Heart left ventricle (tissue), 13 donors: ENCODE data around the gene NTMT1.

ENCODE experiments used
- POLR2A ChIP-seq, 2 donors: fragments of 450-650 bp; IDR thresholded peaks; one replicate each; pipeline ENCODE4 v1.6.1; 2017; ENCODE audit warnings: antibody characterized with exemption in 2 of 2, mild to moderate bottlenecking in 2 of 2, moderate library complexity in 2 of 2
- TF ChIP-seq, protein P1 (sequence below), 12 donors: fragments of 200-600 bp; sonication (generic) in 4 of 12; IDR thresholded peaks; one replicate each; pipeline versions ENCODE4 v1.5.0 to v1.8.0; 2018 to 2022; ENCODE audit warnings: antibody characterized with exemption in 12 of 12, mild to moderate bottlenecking in 5 of 12
- donor health status: ischemic (EF 13 %, LVEDD 7.1; RV severe dilation, severe dysfunction).
- donor health status: DM: no; HTN: yes; CAD: no.
- donor health status: DM: no; HTN: no; CAD: no.
- donor health status: ischemic (EF 25% LVEDD 6.9; RV normal size, moderate dysfunction).
- donor health status: ischemic (EF 25% LVEDD 5.7; RV mildly dilated, moderate dysfunction).
- donor health status: ischemic (EF 35%, LVEDD 5.7; RV mildly dilated, moderate dysfunction).
- donor health status: nonischemic (EF 11% LVEDD 7.7; RV severe dilation, severe dysfunction).
- donor health status: DM: yes; HTN: yes; CAD: no.
- donor health status: PGD.
- donor health status: ischemic (EF 29% LVEDD 5.4; RV normal size, mild dysfunction).
- donor health status: nonischemic (EF 23%, LVEDD 6.1; RV moderate dilation, normal function).

DNA sequence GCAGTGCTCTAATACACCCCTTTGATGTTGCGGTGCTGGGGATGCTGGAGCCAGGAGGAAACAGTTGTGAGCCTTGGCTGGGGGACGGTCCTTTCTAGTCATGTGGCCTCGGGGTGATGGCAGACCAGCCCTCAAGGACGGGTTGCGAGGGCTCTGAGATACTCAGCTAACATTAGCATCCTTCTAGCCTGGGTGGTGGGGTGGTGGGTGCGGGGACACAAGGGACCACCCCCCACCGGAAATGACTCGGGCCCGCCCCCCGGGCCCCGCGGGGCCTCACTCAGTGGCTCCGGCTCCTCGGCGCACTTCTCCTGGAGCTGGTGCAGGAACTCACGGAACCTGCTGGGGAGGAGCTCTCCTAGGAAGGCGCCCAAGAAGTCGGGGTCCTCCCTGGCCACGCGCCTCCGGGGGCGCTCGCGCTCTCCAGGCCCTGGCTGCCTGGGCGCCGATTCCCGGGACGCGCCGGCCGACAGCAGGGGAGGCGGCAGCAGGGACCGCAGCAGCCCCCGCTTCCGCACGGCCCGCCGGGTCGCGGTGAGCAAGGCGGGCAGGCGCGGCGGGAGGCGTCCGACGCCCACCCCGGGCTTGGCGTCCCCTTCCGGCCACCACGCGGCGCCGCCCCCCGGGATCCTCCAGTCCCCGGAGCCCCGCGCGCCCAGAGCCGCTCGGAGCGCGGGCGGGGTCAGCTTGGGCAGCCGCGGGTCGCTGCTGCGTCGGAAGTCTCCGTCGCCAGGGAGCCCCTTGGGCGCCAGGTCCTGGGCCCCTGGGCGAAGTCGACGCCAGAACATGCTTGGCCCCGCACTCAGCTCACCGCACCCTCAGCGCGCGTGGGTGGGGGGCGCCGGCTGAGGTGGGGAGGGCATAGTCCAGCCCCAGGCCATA lies 5.9 kb upstream of the NTMT1 start:
- TF ChIP-seq, protein P1, sequence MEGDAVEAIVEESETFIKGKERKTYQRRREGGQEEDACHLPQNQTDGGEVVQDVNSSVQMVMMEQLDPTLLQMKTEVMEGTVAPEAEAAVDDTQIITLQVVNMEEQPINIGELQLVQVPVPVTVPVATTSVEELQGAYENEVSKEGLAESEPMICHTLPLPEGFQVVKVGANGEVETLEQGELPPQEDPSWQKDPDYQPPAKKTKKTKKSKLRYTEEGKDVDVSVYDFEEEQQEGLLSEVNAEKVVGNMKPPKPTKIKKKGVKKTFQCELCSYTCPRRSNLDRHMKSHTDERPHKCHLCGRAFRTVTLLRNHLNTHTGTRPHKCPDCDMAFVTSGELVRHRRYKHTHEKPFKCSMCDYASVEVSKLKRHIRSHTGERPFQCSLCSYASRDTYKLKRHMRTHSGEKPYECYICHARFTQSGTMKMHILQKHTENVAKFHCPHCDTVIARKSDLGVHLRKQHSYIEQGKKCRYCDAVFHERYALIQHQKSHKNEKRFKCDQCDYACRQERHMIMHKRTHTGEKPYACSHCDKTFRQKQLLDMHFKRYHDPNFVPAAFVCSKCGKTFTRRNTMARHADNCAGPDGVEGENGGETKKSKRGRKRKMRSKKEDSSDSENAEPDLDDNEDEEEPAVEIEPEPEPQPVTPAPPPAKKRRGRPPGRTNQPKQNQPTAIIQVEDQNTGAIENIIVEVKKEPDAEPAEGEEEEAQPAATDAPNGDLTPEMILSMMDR (IDR thresholded peaks at IDR 0.05): peak in 3 of 12 donors; percentile 4 to 33 (median 23)
- no peak for TF ChIP-seq POLR2A (IDR thresholded peaks at IDR 0.05)
